Astrocyte of the spinal cord (primary cell): ENCODE results near the gene MACROD2.
A peak's percentile ranks its signal among the peaks of the same experiment; 100 is the strongest.

ENCODE experiments used
- DNase-seq: peaks from one replicate; pipeline ENCODE4 v3.0.0; 2011; ENCODE audit warnings: low read depth, low spot score
- H3K4me3 ChIP-seq: 2 replicates; pipeline ENCODE4 v1.5.1; 2011; ENCODE audit warnings: low read depth, mild to moderate bottlenecking, low read length, moderate library complexity
- CTCF ChIP-seq: IDR thresholded peaks from 2 replicates; pipeline ENCODE4 v1.5.1; 2012; ENCODE audit warnings: low read depth, mild to moderate bottlenecking, low read length, inconsistent platforms
- in situ Hi-C: cut with HindIII; loops from 2 replicates; pipeline ENCODE4 v1.10.0; 2017; ENCODE audit warnings: low sequenced_read_pairs

MACROD2 gene

GRCh38 chr20:14049111-14049510, 53.8 kb downstream of the MACROD2 start:
- TF ChIP-seq CTCF: no peak
- DNase-seq: no peak
- in situ Hi-C loops: no loop called here
- no peak overlapping the region for H3K4me3 ChIP-seq

GRCh38 chr20:14051454-14051853, 56.1 kb downstream of the MACROD2 start:
- TF ChIP-seq CTCF: no peak
- H3K4me3 ChIP-seq: no peak overlapping the region
- in situ Hi-C loops: no loop called here
- no peak for DNase-seq

GRCh38 chr20:14055127-14055742, 59.9 kb downstream of the MACROD2 start:
- TF ChIP-seq CTCF: peak; percentile 53
- H3K4me3 ChIP-seq: no peak overlapping the region
- in situ Hi-C loops: no loop called here
- peak; percentile 75 for DNase-seq

- DNase-seq: no peak
- TF ChIP-seq CTCF: no peak
- in situ Hi-C loops: no loop called here
- H3K4me3 ChIP-seq: no peak overlapping the region
Measured at GRCh38 chr20:14062171-14062570, 66.9 kb downstream of the MACROD2 start.

- in situ Hi-C loops: no loop called here
- DNase-seq: peak; percentile 68
- no peak overlapping the region for H3K4me3 ChIP-seq
- no peak for TF ChIP-seq CTCF
Measured at GRCh38 chr20:14062786-14063185, 67.5 kb downstream of the MACROD2 start.

- H3K4me3 ChIP-seq: no peak overlapping the region
- DNase-seq: no peak
- TF ChIP-seq CTCF: no peak
- in situ Hi-C loops: no loop called here
Measured at GRCh38 chr20:14064333-14064732, 69.0 kb downstream of the MACROD2 start.
